Small intestine (tissue), 7 donors: ENCODE data around the gene C9orf153. TPM values are rescaled to one million over a fixed set of nuclear protein-coding genes. Genes with fewer than 3 reads are reported as not detected.

ENCODE experiments used
- DNase-seq, 2 donors: peaks; one replicate each; pipeline versions ENCODE4 v3.0.0 to v3.0.0-alpha.2; 2013
- FAIRE-seq: peaks from 2 replicates; lab custom pipeline; 2012; peaks lifted over from hg19 to GRCh38; lab: Jason Lieb, UNC
- H3K27ac ChIP-seq, 3 donors: one replicate each; pipeline ENCODE4 v1.5.1; 2013; ENCODE audit warnings: low read length in 2 of 3, mild to moderate bottlenecking in 2 of 3, control low read depth in 1 of 3, inconsistent platforms in 1 of 3, low read depth in 1 of 3, moderate library complexity in 1 of 3
- H3K27me3 ChIP-seq, 3 donors: one replicate each; pipeline ENCODE4 v1.6.1; 2013; ENCODE audit warnings: low read length in 3 of 3, inconsistent platforms in 1 of 3; ENCODE audit not compliant: control insufficient read depth in 3 of 3, insufficient read depth in 3 of 3
- H3K36me3 ChIP-seq, 3 donors: one replicate each; pipeline ENCODE4 v1.6.1; 2013; ENCODE audit warnings: low read length in 3 of 3, inconsistent platforms in 1 of 3, low read depth in 1 of 3, mild to moderate bottlenecking in 1 of 3, moderate library complexity in 1 of 3; ENCODE audit not compliant: control insufficient read depth in 3 of 3, insufficient read depth in 2 of 3
- H3K4me1 ChIP-seq, 3 donors: one replicate each; pipeline ENCODE4 v1.6.1; 2013; ENCODE audit warnings: low read length in 2 of 3, inconsistent platforms in 1 of 3, low read depth in 1 of 3, mild to moderate bottlenecking in 1 of 3, moderate library complexity in 1 of 3; ENCODE audit not compliant: control insufficient read depth in 3 of 3, insufficient read depth in 2 of 3
- H3K4me3 ChIP-seq, 3 donors: one replicate each; pipeline ENCODE4 v1.5.1; 2013; ENCODE audit warnings: low read length in 3 of 3, control low read depth in 1 of 3, inconsistent platforms in 1 of 3, low read depth in 1 of 3, mild to moderate bottlenecking in 1 of 3, moderate library complexity in 1 of 3
- H3K9me3 ChIP-seq, 2 donors: one replicate each; pipeline ENCODE4 v1.6.1; 2013; ENCODE audit warnings: low read depth in 1 of 2, low read length in 1 of 2; ENCODE audit not compliant: control insufficient read depth in 2 of 2, insufficient read depth in 1 of 2
- WGBS, 3 donors: extraction: QIAGEN DNeasy Blood & Tissue Kit; methylation state at CpG; one replicate each; pipeline ENCODE4 v1.1.7; 2013; 5-methylcytosine and 5-hydroxymethylcytosine counted together
- polyA plus RNA-seq, 4 donors: library from polyadenylated mRNA; stranded (reverse) in 3 of 4; unstranded in 1 of 4; fragments of 200-250 nt in 3 of 4; fragments of 120-200 nt in 1 of 4; gene quantifications; one replicate each; pipeline versions ENCODE4 v1.2.1 to v1.2.3, GENCODE V29; 2013
- donor health status: healthy with polysubstance abuse.
- donor health status: control.
- donor health status: control.
- donor health status: Bipolar disorder and iron deficiency.
- donor health status: healthy.

Gene C9orf153
- polyA plus RNA-seq, 4 donors = 0.04 to 0.10 TPM; not detected in 2

DNA sequence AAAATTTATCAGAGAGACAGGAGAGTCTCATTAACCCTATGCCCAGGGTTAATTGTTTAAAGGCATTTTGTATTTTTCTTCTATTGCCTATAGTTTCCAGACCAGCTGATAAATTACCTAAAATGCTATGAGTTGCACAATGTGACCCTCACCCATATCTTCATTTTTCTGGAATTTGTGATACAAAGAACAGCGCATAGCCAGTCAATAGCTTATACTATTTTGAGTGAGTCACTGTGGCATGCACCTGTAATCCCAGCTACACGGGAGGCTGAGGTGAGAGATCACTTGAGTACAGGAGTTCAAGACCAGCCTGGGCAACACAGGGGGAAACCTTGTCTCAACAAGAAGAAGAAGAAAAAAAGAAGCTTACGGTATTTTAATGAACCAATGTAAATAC lies 2.8 kb downstream of the C9orf153 start:
- DNase-seq (no peak), FAIRE-seq (no peak)
- 88% methylated on average over 3 of the region's 3 CpGs for whole genome bisulfite sequencing, 3 donors
- peaks cover 0 to 4% (median 0%) of the 10 kb centered on the region in 3 donors for H3K36me3 ChIP-seq
- H3K27ac ChIP-seq = no peak overlapping the region
- no peaks in the 10 kb centered on the region for H3K27me3 ChIP-seq
- peaks cover 0 to 2% (median 2%) of the 10 kb centered on the region in 3 donors for H3K4me1 ChIP-seq
- no peaks in the 10 kb centered on the region for H3K9me3 ChIP-seq
- H3K4me3 ChIP-seq = no peak overlapping the region

DNA sequence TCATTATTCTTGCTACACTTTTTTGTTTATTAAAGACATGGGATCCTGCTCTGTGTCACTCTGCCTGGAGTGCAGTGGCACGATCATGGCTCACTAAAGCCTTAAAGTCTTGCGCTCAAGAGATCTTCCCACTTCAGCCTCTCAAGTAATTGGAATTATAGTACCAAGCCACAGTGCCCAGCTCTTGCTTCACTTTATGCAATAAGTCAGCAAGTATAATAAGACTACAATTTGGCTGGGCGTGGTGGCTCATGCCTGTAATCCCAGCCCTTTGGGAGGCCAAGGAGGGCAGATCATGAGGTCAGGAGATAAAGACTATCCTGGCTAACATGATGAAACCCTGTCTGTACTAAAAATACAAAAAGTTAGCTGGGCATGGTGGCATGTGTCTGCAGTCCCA lies 5.9 kb downstream of the C9orf153 start:
- DNase-seq (no peak), FAIRE-seq (no peak)
- no peaks in the 10 kb centered on the region for H3K36me3 ChIP-seq
- 90 to 97% (median 96%) methylated on average over 3 of the region's 3 CpGs for WGBS, 3 donors
- no peaks in the 10 kb centered on the region for H3K9me3 ChIP-seq
- no peak overlapping the region for H3K4me3 ChIP-seq
- no peaks in the 10 kb centered on the region for H3K27me3 ChIP-seq
- no peak overlapping the region for H3K27ac ChIP-seq
- H3K4me1 ChIP-seq = no peaks in the 10 kb centered on the region

DNA sequence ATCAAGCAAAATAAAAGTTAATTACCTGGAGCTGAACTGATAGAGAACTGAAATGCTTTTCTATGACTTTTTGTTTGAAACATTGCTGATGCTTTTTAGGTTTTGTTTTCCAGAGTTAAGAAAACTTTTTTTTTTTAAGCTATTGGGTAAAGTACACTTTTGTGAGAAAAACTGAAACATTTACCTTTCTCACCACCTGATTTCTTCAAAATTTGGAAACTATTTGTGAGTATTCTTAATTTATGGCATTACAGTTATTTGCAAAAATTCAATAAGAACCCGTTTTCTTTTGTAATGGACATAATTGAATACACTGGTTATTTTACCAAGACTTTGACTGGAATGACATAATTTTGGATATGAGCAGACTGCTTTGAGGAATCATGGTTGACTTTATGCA lies 6.6 kb downstream of the C9orf153 start:
- no peaks in the 10 kb centered on the region for H3K4me1 ChIP-seq
- DNase-seq (no peak), FAIRE-seq (no peak)
- 89 to 97% (median 94%) methylated on average over 1 of the region's 1 CpG for WGBS, 3 donors
- H3K27ac ChIP-seq = no peak overlapping the region
- H3K4me3 ChIP-seq = no peak overlapping the region
- no peaks in the 10 kb centered on the region for H3K36me3 ChIP-seq
- H3K27me3 ChIP-seq = no peaks in the 10 kb centered on the region
- H3K9me3 ChIP-seq = no peaks in the 10 kb centered on the region

DNA sequence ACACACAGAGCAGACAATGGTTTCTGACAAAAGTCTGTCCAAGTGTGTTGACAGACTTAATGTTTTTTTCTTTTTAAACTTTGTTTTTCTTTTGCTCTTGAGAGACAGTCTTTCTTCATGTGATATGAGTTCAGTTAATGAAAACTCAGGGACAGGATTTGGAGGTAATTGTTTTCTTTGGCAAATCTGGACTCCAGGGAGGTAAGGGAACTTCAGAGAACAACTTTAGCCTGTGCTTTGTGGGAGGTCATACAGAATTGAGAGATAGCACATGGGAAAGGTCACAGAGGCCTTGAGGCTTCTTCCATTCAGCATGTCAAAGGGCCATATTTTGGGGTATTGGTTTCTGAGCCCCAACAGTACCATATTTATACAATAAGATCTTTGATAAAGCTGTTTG lies 9.3 kb downstream of the C9orf153 start:
- no peak for FAIRE-seq
- H3K27me3 ChIP-seq = no peaks in the 10 kb centered on the region
- no peak for DNase-seq
- no peaks in the 10 kb centered on the region for H3K36me3 ChIP-seq
- no peak overlapping the region for H3K27ac ChIP-seq
- H3K4me1 ChIP-seq = no peaks in the 10 kb centered on the region
- no peak overlapping the region for H3K4me3 ChIP-seq
- H3K9me3 ChIP-seq = no peaks in the 10 kb centered on the region

DNA sequence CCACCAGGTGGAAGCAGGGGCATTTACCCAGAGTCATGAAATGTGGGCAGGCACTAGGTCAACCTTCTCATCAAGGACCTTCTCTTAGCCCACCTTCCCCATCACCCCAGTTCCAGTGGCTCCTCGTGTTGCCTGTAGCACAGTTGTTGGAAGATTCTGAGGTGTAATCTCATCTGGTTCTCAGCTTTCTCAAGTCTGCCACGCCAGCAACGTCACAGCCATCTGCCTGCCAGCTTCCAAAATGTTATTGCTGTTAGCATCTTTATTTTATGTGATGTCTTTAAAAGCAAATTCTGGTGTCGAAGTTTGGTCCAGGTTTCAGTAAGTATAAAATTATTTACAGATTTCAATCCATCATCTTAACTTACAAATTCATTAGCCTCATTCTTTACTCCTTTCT lies 10.7 kb downstream of the C9orf153 start:
- H3K4me3 ChIP-seq = no peak overlapping the region
- FAIRE-seq (no peak), DNase-seq (no peak)
- no peaks in the 10 kb centered on the region for H3K9me3 ChIP-seq
- no peaks in the 10 kb centered on the region for H3K27me3 ChIP-seq
- H3K36me3 ChIP-seq = no peaks in the 10 kb centered on the region
- no peak overlapping the region for H3K27ac ChIP-seq
- WGBS, 3 donors = 82 to 89% (median 85%) methylated on average over 4 of the region's 4 CpGs
- no peaks in the 10 kb centered on the region for H3K4me1 ChIP-seq

DNA sequence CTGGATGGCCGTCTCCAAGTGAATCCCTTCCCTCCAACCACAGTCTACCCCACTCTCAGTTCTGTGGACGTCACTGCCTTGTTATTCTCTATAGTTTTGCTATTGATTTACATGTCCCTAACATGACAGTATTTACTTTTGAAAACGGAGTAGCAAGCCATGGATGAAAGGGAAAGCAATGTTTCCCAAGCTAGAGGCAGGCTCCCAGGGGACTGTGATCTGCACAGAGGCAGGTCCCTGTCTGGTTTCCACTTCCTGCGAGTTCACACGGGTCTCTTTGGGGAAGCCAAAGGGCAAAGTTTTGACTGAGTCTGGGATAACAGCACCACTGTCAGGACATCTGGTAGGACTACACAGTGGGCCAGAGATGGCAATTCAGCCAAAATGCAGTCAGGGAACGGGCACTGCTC lies 12.7 kb downstream of the C9orf153 start:
- H3K4me1 ChIP-seq = peaks cover 0 to 5% (median 0%) of the 10 kb centered on the region in 3 donors
- no peak overlapping the region for H3K4me3 ChIP-seq
- FAIRE-seq (no peak), DNase-seq (peak in 1 of 2 donors; percentile 12)
- H3K27me3 ChIP-seq = no peaks in the 10 kb centered on the region
- no peaks in the 10 kb centered on the region for H3K9me3 ChIP-seq
- no peak overlapping the region for H3K27ac ChIP-seq
- 48 to 52% (median 52%) methylated on average over 6 of the region's 6 CpGs for WGBS, 3 donors
- H3K36me3 ChIP-seq = no peaks in the 10 kb centered on the region

DNA sequence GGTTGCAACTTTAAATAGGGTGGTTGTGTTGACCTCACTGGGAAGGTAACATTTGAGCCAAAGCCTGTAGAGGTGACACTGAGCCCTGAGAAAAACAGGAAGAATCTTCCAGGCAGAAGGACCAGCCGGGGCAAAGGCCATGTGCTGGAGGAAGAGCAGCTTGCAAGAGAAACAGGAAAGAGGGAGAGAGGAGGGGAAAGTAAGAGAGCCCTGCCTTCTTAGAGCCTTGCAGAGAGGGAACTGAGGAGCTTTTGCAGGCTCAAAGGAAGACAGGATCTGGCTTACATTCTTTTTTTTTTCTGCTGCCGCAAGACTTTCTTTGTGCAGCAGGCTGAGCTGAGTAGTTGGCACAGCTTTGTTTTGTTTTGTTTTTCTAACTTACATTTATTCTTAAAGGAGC lies 17.4 kb downstream of the C9orf153 start:
- FAIRE-seq = no peak
- Histone ChIP-seq H3K27ac (no peak overlapping the region), H3K36me3 (no peaks in the 10 kb centered on the region), H3K4me1 (peaks cover 0 to 5% (median 0%) of the 10 kb centered on the region in 3 donors), H3K4me3 (no peak overlapping the region), H3K9me3 (no peaks in the 10 kb centered on the region), H3K27me3 (no peaks in the 10 kb centered on the region)
- 14 to 23% (median 15%) methylated on average over 2 of the region's 2 CpGs for WGBS, 3 donors
- DNase-seq = peak; percentile 13 to 53

DNA sequence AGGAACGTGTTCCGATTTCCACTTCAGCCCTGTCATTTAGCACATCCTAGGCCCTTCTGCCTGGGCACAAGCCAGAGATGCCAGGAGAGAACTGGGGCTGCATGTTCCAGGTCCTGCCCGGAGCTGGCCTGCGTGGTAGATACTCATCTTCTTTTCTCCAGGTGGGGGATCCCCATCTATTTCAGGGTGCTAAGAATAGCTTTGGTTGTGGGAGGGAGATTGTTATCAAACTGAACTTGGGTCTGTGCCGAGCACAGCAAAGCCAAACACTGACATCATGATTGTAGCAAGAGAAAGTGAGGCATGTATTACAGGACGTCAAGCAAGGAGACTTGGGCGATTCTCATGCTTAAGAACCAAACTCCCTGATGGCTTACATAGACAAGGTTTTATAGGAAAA lies 18.2 kb downstream of the C9orf153 start:
- Histone ChIP-seq H3K4me1 (peaks cover 0 to 5% (median 0%) of the 10 kb centered on the region in 3 donors), H3K27ac (no peak overlapping the region), H3K27me3 (no peaks in the 10 kb centered on the region), H3K4me3 (no peak overlapping the region), H3K9me3 (no peaks in the 10 kb centered on the region), H3K36me3 (no peaks in the 10 kb centered on the region)
- DNase-seq = no peak
- WGBS, 3 donors = 80 to 88% (median 81%) methylated on average over 7 of the region's 7 CpGs
- FAIRE-seq = no peak
